GM23338 (cell line): ENCODE data around the gene IGFLR1.
A peak's percentile ranks its signal among the peaks of the same experiment; 100 is the strongest.

Experiments
- CREB1 ChIP-seq: fragments of 250-450 bp; sonication (Bioruptor Pico); IDR thresholded peaks from 2 replicates; pipeline ENCODE4 v1.5.0; 2020; ENCODE audit warnings: low read depth, mild to moderate bottlenecking, moderate library complexity
- CTCF ChIP-seq, 2 experiments: fragments of 200-600 bp in 1 of 2; sonication (generic) in 1 of 2; conservative IDR thresholded peaks; 2 replicates each; pipeline versions ENCODE4 v1.5.1 to v1.6.1; 2016 to 2017; ENCODE audit warnings: antibody characterized with exemption in 2 of 2, low read depth in 2 of 2, mild to moderate bottlenecking in 2 of 2, moderate library complexity in 1 of 2
- ETS1 ChIP-seq: IDR thresholded peaks from 2 replicates; pipeline ENCODE4 v1.6.1; 2016; ENCODE audit warnings: antibody characterized with exemption
- EZH2 ChIP-seq: fragments of 200-600 bp; sonication (generic); IDR thresholded peaks from one replicate; pipeline ENCODE4 v1.8.0; 2017; ENCODE audit warnings: antibody characterized with exemption, mild to moderate bottlenecking, low read depth; ENCODE audit not compliant: unreplicated experiment
- EZH2phosphoT487 ChIP-seq: fragments of 200-600 bp; sonication (generic); IDR thresholded peaks from one replicate; pipeline ENCODE4 v1.8.1; 2018; ENCODE audit warnings: antibody characterized with exemption; ENCODE audit not compliant: unreplicated experiment
- JUNB ChIP-seq: IDR thresholded peaks from one replicate; pipeline ENCODE4 v1.6.1; 2016; ENCODE audit warnings: antibody characterized with exemption; ENCODE audit not compliant: unreplicated experiment
- NANOG ChIP-seq: IDR thresholded peaks from 2 replicates; pipeline ENCODE4 v1.6.1; 2016; ENCODE audit warnings: antibody characterized with exemption, borderline replicate concordance
- POLR2AphosphoS5 ChIP-seq: IDR thresholded peaks from 2 replicates; pipeline ENCODE4 v1.6.1; 2016; ENCODE audit warnings: antibody characterized with exemption, low read depth
- REST ChIP-seq: IDR thresholded peaks from one replicate; pipeline ENCODE4 v1.6.1; 2018; ENCODE audit warnings: antibody characterized with exemption; ENCODE audit not compliant: unreplicated experiment
- STAT1 ChIP-seq: IDR thresholded peaks from one replicate; pipeline ENCODE4 v1.6.1; 2016; ENCODE audit warnings: antibody characterized with exemption; ENCODE audit not compliant: unreplicated experiment
- ZNF114 ChIP-seq: fragments of 250-450 bp; sonication (Bioruptor Pico); IDR thresholded peaks from 2 replicates; pipeline ENCODE4 v1.5.0; 2020; ENCODE audit warnings: mild to moderate bottlenecking, moderate library complexity

- TF ChIP-seq EZH2 (no peak), CTCF (conservative IDR thresholded peaks at IDR 0.05; ENCODE audit: low read depth in 2 of 2) (no peak), JUNB (no peak), POLR2AphosphoS5 (peak; percentile 75), EZH2phosphoT487 (no peak), REST (no peak), CREB1 (CRISPR knock-in tag) (peak; percentile 70), ETS1 (no peak), NANOG (no peak), STAT1 (no peak), ZNF114 (CRISPR knock-in tag) (no peak)
Measured at GRCh38 chr19:35702223-35703012, 39.8 kb downstream of the IGFLR1 start.
